Fibroblast of skin of right biceps (primary cell): ENCODE data around the gene NUDT1.

Experiments
- DNase-seq: peaks from one replicate; pipeline ENCODE4 v3.0.0-alpha.2; 2013

Gene NUDT1

DNA sequence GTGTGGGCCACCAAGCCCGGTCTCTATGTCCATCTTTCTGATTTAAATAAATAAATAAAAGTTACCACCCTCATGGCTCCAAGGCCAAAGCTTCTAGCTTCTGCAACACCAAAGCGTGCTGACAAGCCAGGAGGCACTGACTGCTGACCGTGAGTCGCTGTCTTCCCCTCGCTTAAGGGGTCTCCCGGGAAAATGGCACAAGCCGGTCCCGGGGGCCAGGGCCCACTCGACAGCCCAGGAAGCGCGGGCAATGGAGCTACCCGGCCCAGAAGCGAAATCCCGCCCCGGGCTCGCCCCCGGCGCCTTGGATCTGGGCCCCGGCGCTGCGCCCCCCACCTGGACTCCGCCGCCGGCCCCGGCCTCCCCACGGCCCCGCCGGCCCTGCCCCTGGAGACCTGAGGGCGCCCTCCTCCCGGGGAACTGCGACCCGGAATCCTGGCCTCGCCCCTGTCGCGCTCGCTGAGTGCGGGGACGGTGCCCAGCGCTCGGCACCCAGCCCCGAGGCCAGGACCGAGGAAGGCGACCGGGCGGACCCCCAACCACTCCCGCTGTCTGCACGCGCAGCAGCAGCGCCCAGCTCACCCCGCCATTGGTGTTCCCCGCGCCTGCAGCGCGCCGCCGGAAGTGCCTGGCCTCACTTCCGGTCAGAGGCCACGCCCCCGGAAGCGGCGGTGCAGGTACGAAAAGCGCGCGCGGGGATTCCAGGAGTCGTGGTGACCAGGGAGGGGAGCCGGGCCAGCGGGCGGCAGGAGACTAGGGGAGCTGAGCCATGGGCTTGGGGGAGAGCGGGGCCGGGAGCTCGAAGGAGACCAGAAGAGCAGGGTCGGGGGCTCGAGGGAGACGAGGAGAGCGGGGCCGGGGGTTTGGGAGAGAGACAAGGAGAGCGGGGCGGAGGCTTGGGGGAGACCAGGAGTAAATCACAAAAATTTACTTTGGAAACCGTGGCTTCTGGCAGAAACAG lies at the start of gene NUDT1, which contains the start of gene MRM2:
NUDT1 (plus strand) TSS at position 647 of the 961 bp plus-strand sequence. CDS start 2,349 bp downstream, outside the sequence.
MRM2 (minus strand) TSS at position 626 of the 961 bp plus-strand sequence; CDS start at position 590, 36 bp downstream.
- peak; percentile 76 for DNase-seq

DNA sequence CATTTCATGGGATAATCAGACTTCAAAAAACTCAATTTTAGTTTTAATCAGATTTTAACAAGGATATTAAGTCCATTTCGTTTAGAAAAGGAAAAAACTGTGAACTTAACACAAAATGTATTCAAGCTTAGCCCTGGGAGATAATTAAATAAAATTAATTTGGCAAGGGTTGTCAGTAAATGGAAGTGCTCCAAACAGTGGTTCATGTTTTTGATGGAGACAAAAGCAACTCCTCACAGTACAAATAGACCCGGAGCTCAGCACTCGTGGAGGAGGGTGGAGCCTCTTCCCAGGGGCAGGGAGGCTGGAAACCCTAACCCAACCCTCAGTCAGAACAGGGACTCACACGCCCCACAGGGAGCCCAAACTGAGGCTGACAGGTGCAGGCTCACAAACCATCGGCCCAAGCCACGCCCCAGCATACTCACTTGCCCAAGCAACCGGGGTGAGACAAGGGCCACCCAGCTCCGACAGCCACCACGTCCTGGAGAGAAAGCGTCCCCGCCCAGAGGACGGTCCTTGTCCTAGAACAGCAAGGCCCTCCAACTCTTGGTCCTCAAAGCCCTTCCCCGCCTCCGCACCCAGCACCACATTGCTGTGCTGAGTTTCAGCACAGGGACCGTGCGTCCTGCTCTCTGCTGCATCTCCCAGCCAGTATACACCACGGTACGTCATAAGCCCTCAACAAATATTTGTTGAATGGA lies 49.0 kb upstream of the NUDT1 start:
- no peak for DNase-seq

DNA sequence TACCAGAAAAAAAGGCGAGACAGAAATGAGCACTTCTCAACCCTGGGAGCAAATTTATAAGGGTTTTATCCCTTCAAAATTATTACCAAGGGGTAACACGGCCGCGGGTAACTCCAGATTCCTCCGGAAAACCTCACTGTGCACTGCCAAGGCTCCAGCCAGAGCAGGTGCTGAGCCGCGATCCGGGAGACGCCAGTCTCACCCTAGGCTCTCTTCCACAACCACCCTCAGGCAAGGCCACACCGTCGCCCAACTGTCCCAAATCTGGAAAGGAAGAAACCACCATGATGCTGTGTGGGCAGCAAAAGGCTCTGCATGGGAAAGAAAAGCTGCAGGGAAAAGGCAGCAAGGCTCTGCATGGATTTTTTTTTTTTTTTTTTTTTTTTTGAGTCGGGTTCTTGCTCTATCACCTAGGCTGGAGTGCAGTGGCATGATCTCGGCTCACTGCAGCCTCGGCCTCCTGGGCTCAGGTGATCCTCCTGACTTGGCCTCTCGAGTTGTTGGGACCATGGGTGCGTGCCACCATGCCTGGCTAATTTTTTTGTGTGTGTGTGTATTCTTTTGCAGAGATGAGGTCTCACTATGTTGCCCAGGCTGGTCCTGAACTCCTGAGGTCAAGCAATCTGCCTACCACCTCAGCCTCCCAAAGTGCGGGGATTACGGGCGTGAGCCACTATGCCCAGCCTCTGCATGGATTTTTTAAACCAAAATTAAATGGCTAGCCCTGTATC lies 48.3 kb upstream of the NUDT1 start:
- no peak for DNase-seq

DNA sequence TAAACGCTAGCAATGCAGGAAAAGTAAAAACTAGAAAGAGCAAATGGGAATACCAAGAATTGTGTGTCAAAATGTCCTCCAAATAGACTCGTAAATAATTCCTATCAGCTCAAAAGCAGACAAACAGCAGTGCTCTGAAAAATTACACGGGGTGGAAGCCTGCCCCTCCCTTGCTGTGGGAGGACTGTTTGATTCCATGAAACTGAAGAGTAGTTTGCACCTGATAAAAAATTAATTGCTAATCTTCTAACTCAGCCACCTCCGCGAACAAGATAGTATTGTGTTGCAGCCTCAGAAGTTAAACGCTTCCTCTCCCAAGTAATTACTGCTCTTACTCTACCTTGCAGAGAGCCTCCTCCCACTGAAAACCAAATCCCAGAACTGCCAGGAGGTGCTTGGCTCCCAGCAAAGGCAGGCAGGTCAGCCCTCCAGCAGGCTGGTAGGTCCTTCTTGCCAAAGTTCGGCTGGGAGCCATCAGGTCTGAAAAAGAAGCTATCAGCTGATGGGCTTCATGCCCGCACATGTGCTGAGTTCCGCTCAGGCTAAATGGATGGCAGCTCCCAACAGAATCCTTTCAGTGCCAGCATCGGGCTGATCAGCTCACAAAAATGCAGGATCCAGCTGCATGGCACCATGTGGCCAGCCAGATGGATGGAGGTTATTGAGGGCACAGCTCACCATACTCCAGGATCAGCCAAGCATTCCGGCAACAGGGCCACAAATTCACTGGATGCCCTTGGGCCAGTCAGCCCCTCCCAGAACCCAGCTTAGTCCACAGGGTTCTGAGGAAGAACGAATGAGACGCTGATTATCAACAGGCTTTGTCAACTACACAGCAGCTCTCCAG lies 46.4 kb upstream of the NUDT1 start:
- DNase-seq, result no peak

DNA sequence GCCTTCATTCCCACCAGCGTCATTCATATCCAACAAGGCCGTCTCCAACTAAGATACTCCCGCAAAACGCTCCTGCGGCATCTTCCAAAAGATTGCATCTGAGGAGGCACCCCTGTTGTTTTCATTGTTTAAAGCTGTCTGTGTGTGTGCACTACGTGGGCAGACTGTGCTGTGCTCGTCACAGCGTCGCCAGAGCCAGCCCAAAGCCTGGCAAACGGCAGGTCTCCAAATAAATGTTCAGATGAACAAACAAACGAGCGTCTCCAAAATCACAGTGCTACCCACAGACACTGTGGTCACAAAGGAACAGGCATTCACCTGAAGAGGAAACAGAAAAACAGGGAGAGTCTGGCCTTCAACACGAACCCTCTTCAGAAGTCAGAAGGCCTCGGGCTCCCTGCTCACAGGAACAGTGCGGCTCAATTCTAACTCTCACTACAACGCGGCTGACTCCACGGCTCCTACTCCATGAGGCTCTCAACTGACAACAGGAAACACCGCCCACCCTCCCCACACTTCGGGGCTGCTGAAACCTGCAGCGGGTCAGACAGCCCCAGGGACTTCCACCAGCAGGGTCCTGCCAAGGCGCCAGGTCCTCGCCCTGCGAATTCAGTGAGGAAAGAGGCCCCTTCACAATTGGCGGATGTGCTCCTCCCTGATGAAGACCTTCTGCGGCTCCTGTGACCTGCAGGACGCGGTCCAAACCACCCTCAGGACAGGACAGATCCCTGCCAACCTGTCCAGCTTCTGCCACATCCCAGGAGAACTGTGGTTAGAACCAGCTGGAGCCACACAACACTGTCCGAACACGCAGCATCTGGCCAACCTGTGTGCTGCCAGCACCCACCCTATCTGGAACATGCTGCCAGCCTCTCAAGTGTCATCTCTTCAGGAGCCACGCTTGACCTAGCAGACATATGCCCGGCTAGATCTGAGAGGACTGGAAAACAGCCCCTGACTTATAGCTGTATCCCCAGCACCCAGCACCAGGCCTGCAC lies 45.3 kb upstream of the NUDT1 start:
- DNase-seq, result no peak

DNA sequence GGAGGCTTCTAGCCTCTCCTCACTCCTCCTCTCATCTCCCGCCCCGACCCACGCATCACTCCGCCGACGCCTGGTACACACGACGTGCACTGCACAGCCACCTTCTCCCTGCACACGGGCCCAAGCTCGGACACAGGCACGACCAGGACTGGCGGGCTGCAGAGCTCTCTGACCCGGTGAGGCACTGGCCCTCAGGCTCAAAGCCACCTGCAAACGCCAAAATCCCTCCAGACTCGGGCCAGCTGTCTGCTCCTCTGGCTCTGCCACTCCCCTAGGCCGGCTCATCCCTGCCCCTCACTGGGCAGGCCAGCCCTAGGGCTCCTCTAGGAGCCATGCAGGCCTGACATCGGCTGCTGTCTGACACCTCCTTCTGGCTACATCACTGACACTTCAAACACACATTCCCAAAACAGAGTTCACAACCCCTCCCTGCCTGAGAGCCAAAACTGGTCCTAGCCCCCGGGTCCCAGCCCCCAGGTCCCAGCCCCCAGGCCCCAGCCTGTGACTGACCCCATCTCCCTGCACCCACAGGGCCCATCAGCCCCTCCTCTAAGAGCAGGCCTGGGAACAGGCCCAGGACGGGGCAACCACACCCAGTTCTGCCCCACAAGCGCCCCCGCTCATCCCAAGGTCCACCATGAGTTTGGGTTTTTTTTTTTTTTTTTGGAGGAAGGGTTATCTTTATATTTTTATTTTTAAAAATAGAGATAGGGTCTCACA lies 44.4 kb upstream of the NUDT1 start:
- no peak for DNase-seq

DNA sequence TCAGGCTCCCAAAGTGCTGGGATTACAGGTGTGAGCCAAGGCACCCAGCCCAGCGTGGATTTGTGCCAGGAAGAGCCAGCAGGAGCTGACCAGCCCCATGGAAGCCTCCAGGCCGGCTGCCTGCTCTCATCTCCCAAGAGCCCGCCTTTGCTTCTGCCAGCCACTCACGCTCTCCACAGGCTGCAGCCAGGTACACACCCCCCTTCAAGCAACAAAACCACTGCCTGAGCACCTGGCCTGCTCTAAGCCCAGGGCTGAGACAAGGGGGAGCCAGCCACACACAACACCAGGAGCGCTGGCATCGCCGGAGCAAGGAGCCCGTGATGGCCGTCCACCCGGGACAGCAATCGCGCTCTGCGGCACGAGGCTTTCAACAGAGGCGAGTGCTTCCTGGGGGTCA lies 43.8 kb upstream of the NUDT1 start:
- DNase-seq, result no peak

DNA sequence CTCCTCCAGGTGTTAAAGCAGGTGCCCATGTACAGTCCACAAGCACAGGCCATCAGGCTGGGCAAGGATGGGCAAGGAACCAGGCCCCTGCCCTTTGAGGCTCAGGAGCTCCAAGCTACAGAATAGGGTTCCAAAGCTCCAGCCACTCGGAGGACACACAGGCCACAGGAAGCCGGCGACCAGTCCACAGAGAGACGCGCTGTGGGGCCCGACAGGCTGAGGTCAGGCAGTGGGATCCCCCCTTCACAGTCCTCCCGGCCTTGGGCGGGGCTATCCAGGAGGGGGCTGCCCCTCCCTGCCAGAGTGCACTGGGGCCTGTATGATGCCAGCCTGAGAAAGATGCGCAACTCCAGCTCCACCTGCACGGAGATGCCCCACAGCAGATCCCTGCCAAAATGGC lies 43.3 kb upstream of the NUDT1 start:
- DNase-seq, result no peak

DNA sequence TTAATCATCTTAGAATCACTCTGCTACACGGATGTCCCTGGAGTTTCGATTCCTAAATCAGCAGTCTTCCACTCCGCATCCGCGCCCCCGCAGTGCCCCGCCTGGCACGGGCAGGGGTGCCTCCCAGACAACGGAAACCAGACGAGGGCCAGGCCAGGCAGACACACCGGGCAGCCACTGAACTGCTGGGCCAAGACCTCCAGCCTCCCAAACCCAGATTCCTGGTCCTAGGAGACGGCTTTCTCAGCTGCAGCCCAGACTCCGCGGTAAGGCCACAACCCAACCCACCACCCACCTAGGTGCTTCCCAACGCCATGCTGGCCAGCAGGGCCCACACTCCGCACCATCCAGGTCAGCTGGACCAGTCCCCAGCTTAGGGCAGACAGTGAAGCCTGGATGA lies 42.5 kb upstream of the NUDT1 start:
- no peak for DNase-seq

DNA sequence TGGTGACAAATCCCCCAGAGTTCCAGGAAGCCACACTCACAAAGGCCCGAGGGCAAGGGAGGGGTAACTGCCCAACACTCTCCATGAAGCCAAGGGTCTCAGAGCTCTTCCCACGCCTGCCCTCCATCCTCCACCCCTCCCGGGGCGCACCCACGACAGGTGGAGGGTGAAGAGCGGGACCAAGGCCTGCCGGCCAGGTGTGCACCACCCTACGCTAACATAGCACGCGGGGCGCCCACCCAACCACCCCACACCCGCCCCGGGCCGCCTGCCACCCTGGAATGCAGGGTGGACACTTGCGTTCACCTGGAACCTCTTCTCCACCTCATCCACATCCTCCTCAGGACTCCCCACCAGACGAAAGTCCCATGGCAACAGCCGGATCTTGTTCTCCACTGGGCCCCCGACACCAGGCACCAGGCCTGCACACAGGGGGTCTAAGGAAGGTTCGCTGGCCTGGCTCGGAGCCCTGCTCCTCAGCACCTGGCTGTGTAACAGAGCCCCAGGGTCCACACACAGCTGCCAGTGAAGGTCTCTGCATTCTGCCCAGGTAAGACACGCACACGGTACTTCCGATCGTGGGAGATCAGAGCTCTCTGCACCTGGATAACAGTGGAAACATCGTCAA lies 42.0 kb upstream of the NUDT1 start:
- DNase-seq, result no peak

DNA sequence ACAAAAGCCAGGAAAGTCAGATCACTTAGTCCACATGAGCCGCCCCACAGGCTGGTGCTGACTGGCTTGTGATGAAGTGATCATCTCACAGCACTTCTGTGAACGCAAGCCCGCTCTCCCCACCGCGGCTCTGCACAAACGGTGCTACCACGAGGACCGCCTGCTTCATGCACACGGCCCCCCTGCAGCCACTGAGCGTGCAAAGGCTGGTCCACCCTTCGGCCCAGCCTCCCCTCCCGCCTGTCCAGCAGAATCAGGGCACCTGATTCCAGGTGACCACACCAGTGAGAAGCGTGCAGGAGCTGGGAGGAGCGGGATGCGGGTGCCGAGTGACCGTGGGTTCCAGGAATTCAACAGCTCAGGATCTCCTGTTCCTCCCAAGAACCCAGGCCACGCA lies 41.4 kb upstream of the NUDT1 start:
- DNase-seq, result no peak

DNA sequence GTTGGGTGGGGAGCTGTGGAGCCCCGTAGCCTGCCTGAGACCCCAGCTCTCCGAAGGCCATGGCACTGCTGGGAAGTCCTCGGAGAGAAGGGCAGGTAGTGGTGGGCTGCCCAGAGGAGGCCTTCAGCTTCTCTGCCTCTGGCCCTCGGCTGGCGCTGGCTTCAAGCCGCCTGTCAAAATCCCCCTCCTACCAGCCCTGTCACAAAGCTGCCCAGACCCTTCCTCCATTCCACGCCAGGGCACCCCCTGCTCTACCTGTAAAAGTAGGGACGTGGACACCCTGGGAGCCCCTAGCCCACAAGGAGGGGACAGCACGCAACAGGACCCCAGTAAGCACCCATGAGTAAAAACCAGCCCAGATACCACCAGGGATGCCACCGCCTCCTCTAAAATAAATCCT lies 40.9 kb upstream of the NUDT1 start:
- no peak for DNase-seq

DNA sequence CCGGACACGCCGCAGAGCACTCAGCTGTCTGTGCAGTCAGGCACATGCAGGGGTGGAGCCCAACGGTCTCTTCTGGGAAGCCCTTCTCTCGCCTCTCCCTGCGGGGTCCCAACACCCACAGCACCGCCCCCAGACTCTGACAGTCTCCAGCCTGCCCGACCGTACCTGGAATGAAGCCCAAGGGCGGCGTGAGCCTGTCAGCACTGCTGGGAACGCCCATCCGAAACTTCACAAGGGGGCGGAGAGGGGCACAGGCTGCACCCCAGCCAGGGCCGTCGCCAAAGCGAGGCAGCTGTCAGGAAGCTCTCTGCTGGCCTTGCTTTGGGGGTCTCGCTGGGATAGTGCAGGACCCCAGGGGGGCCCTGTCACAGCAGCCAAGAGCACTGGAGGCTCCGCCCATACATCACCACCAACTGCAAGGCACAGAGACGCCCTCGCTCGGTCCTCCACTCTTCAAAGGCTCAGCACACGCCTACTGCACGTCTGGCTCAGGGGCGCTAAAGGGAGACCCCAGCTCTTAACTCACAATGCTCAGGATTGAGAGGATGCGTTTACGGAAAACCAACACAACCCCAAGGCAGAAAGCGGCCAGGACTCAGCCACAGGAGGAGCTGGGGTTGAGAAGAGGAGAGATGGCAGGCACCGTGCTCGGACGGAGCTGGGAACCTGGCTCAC lies 40.2 kb upstream of the NUDT1 start:
- DNase-seq, result no peak

DNA sequence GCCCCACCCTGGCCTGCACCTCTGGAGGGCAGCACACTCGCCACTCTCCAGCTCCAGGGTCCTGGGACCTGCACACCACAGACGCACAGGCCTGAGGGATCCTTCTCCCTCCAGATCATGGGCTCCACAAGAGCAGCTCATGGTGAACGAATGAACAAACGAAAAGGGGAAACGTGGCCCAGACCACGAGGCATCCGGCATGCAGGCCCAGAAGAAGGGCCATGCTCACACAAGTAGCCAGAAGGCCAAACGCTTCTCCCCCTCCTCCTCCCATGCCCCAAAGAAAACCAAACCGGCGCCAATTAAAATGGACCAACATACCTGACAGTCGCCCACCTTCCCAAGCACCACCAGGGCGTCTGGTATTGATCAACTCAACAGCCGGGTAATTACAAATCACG lies 39.7 kb upstream of the NUDT1 start:
- DNase-seq, result no peak

DNA sequence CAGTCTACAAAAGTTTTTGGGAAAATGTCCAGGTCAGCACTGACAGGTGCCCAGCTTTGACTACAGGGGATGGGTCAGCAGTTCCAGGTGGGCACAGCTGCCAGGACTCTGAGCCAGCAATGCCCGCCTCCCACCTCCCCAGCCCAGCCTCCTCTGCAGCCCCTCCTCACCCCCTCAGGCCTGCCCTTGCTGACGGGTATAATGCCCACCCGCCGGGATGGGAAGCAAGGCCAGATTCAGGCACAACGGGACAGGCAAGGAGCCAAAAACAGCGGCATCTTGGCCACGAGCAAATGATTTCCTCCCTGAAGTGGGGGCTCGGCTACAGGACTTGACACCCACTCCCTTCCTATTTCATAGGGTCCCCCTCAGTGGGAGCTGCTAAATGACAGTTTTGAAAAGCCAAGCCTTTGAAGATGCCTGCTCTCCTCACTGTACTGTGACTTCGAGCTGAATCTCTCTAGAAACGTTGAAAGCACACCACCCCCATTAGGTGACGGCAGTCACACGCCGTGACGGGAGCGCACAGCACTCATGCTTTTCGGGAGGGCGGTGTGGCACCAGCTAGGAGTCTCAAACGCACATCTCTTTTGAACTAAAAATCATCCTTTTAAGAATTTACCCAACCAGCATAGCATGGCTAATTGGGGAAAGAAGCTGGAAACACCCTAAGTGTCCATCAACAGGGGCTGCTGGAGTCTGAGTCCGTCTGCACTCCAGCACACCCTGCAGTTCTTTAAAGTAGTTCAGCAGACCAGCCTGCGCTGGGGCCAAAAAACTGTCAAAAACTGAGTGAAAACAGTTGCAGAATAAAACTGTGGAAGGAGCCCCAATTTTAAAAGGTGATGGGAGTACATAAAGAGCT lies 38.9 kb upstream of the NUDT1 start:
- no peak for DNase-seq

DNA sequence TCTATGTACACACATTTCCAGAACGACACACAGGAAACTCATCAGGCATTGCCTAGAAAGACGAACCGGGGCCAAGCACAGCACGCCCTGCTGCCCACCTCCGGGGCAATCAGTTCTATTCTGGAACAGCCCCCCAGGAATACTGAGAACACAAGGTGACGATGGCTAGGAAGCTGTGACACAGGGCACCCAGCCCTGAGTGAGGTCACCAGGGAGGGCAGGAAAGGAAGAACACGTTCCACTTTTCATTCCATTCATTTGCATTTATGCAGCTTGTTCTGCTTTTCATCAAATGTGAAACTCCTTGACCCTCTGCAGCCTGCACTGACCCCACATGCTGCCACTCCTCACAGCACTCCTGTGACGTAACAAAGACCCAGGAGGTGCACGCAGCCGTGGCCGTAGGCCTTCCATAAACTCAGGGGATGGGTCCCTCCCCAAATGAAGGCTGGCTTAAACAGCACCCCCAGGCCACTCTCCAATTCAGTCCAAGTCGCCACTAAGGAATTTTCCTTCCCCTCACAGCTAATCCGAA lies 38.2 kb upstream of the NUDT1 start:
- no peak for DNase-seq

DNA sequence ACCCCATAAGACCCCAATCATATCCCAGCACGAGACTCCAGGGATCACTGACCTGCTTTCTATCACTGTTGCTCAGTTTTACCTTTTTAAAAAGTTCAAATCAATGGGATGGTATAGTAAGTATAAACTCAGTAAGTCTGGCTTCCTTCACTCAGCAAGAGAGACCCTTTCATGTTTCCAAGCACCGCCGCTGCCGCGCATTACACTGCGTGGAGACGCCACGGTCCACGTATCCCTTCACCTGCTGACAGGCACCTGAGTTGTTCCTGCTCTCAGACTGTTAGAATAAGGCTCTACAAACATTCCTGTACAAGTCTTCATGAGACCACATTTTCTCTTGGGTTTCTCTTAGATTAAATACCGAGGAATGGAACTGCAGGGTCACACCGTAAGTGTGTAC lies 37.6 kb upstream of the NUDT1 start:
- DNase-seq, result no peak
